ENCODE results near the gene HOXA9.

DNA sequence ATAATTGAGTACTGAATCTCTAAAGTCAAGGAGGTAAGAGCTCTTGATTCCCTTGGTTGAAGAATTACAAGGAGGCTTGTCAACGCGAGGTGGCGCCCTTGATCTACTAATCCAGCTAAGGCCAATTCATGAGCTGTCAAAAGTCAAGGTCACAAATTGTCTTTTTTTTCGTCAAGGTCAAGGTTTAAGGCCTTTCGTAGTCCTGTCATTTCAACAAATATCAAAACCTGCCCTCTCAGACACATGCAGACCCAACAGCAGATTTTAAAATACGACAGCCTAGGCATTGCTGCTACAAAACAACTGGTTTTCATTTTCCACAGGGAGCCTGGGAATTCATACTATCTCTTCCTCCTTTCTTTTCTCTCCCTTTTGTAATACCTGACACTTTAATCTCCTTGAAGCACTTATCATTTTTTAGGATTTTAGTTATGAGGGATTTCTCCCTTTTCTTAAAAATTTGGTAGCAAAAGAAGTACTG lies 31.0 kb upstream of the HOXA9 start:
- no peak for TF ChIP-seq POLR2AphosphoS5 (IDR thresholded peaks at IDR 0.05; ENCODE audit: low read depth, low read length)
- TF ChIP-seq POLR2A (IDR thresholded peaks at IDR 0.05; ENCODE audit: low read depth, low read length) = no peak
- TF ChIP-seq TAF1 (IDR thresholded peaks at IDR 0.05; ENCODE audit: borderline replicate concordance, low read depth, low read length) = no peak
